Mucosa of rectum (tissue), 2 donors: Measurements from ENCODE around the gene TRA2B.
"Not testable (repeated sequence)": the region's sequence is repeated elsewhere in the genome, so short reads cannot be mapped to it uniquely, and the experiment has no call there.

Experiments
- H3K27ac ChIP-seq, 2 donors: one replicate each; pipeline ENCODE4 v1.7.0; 2013; ENCODE audit warnings: inconsistent platforms in 2 of 2, low read depth in 2 of 2, low read length in 2 of 2
- H3K27me3 ChIP-seq, 2 donors: one replicate each; pipeline ENCODE4 v1.7.0; 2013; ENCODE audit warnings: low read length in 2 of 2; ENCODE audit not compliant: control insufficient read depth in 2 of 2, insufficient read depth in 2 of 2
- H3K36me3 ChIP-seq, 2 donors: one replicate each; pipeline ENCODE4 v1.7.0; 2013; ENCODE audit warnings: low read length in 2 of 2; ENCODE audit not compliant: control insufficient read depth in 2 of 2, insufficient read depth in 2 of 2
- H3K4me1 ChIP-seq, 2 donors: one replicate each; pipeline ENCODE4 v1.7.0; 2013; ENCODE audit warnings: low read length in 2 of 2, mild to moderate bottlenecking in 1 of 2; ENCODE audit not compliant: control insufficient read depth in 2 of 2, insufficient read depth in 2 of 2
- H3K4me3 ChIP-seq, 2 donors: one replicate each; pipeline ENCODE4 v1.7.0; 2013; ENCODE audit warnings: low read length in 2 of 2
- H3K9ac ChIP-seq, 2 donors: one replicate each; pipeline ENCODE4 v1.7.0; 2013; ENCODE audit warnings: low read length in 2 of 2, low read depth in 1 of 2, mild to moderate bottlenecking in 1 of 2
- H3K9me3 ChIP-seq, 2 donors: one replicate each; pipeline ENCODE4 v1.7.0; 2013; ENCODE audit warnings: low read length in 2 of 2; ENCODE audit not compliant: control insufficient read depth in 2 of 2
- donor health status: healthy.
- donor health status: Normal muscosa, but diverticular disease.

The TRA2B gene

DNA sequence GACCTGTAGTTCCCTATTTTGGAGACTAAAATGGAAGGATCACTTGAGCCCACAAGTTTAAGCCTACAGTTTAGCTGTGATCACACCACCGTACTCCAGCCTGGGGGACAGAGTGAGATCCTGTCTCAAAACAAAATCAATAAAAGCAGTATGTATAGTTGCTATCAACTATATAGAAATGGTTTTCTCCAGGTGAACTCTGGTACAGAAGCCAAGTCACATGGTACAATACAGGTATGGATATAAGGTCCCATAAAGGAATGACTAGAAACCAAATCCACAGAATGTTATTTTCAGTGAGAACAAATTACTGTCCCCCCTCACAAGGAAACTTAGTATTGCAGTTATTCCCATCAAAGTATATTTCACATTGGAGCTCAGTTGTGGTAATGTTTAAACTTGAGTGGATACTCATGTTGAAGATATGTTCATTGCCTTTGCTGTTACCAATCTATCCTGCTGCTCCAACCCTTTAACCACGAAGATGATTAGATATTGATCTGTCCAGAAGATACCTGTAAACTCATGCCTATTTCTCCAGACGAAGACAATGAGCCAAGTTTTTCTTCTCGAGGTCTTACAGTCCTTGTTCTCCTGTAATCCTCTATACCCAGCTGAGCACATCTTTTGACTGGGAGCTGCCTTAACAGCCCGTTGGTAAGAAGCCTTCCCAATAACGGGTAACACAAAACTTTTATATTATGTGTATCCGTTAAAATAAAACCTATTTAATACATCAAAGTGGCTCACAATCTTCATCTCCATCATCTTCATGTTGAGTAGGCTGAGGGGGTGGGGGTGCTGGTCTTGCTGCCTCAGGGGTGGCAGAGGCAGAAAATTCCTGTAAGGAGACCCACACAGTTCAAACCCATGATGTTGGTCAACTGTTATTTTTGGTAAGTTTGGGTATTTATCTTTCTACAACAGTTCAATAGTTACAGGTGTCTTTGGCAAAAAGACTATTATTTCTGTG lies 24.6 kb downstream of the TRA2B start:
- Histone ChIP-seq H3K4me1 (no peaks in the 10 kb centered on the region), H3K36me3 (peaks cover 34 to 35% of the 10 kb centered on the region in 2 donors), H3K9ac (no peak overlapping the region), H3K4me3 (no peak overlapping the region), H3K9me3 (no peaks in the 10 kb centered on the region), H3K27me3 (no peaks in the 10 kb centered on the region), H3K27ac (no peak overlapping the region)

DNA sequence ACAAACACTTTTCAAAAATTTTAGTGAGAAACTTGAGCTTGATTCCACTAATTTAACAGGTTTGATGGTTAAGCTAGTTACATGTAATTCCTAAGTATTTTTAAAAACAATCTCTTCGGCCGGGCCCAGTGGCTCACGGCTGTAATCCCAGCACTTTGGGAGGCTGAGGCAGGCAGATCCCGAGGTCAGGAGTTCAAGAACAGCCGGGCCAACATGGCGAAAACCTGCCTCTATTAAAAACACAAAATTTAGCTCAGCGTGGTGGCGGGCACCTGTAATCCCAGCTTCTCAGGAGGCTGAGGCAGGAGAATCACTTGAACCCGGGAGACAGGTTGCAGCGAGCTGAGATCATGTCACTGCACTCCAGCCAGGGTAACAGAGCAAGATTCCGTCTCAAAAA lies 25.3 kb downstream of the TRA2B start:
- Histone ChIP-seq H3K27me3 (no peaks in the 10 kb centered on the region), H3K4me1 (no peaks in the 10 kb centered on the region), H3K9ac (no peak overlapping the region), H3K36me3 (peaks cover 27 to 29% of the 10 kb centered on the region in 2 donors), H3K4me3 (no peak overlapping the region), H3K27ac (no peak overlapping the region), H3K9me3 (no peaks in the 10 kb centered on the region)

DNA sequence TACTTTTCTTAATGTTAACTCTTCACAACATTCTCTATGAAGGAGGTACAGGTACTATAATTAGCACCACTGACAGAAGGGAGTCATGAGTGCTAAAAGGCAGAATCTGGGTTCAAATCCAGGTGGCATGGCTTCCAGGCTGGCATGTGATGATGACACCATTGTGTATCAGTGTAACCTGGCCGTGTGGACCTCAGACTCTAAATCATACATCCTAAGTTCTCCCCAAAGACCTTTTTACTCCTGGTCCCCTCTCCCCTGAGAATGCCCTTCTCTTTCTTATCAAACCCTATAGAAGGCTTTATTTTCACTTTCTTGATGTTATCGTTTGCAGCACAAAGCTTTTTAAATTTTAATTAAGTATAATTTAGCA lies 26.8 kb downstream of the TRA2B start:
- peaks cover 13 to 14% of the 10 kb centered on the region in 2 donors for H3K36me3 ChIP-seq
- H3K4me1 ChIP-seq, H3K9ac ChIP-seq, H3K4me3 ChIP-seq, H3K27ac ChIP-seq, H3K9me3 ChIP-seq, H3K27me3 ChIP-seq: not testable (repeated sequence)

DNA sequence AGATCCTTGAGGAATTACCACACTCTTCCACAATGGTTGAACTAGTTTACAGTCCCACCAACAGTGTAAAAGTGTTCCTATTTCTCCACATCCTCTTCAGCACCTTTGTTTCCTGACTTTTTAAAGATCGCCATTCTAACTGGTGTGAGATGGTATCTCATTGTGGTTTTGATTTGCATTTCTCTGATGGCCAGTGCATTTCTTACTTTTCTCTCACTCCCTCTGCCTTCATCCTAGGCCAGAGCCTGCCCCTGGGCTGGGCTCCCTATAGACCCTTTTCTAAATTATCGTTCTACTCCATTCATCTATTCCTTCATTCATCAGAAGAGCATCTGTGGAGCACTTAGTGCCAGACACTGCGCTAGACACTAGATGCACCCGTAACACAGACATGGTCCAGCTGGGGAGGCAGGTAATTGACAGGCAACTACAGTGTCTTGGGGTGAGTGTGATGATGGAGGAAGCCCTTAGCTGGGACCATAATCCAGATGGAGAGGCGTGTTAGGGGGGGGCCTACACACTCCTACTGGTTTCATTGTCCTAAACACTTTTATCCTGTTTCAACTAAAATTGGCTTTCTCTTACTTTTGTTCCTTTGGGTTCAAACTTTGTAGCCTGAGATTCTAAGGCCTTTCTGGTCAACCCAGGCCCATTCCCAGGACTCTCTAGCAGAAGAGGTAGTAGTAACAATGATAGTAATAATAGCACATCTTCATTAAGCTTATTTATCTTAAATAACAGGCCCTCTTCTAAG lies 27.3 kb downstream of the TRA2B start:
- H3K9ac ChIP-seq, H3K36me3 ChIP-seq, H3K4me3 ChIP-seq, H3K4me1 ChIP-seq, H3K27ac ChIP-seq, H3K27me3 ChIP-seq, H3K9me3 ChIP-seq: not testable (repeated sequence)

DNA sequence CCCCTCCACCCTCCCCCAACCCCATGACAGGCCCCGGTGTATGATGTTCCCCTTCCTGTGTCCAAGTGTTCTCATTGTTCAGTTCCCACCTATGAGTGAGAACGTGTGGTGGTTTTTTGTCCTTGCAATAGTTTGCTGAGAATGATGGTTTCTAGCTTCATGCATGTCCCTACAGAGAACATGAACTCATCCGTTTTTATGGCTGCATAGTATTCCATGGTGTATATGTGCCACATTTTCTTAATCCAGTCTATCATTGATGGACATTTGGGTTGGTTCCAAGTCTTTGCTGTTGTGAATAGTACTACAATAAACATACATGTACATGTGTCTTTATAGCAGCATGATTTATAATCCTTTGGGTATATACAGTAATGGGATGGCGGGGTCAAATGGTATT lies 27.9 kb downstream of the TRA2B start:
- not testable (repeated sequence) for H3K4me3 ChIP-seq, H3K9ac ChIP-seq, H3K9me3 ChIP-seq, H3K4me1 ChIP-seq, H3K36me3 ChIP-seq, H3K27me3 ChIP-seq, H3K27ac ChIP-seq

DNA sequence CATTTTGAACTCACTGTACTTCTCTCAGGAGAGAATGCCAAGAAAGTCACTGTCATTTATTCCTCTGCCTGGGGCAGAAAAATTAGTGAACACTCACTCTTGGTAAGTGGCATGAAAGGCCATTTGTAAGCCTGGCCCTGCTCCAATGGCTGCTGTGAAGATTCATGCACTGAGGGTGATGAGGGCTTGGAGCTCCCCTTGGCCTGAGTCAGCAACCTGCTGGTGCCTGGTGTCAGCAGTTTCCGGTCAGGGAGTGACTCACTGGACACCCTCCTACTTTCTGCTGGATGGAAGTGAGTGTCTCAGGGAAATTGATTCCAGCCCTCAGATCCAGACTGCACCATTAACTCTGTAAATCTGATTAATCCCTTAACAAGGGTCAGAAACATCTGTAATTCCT lies 37.6 kb downstream of the TRA2B start:
- Histone ChIP-seq H3K9ac (no peak overlapping the region), H3K4me1 (no peaks in the 10 kb centered on the region), H3K4me3 (no peak overlapping the region), H3K27ac (no peak overlapping the region), H3K27me3 (no peaks in the 10 kb centered on the region), H3K36me3 (no peaks in the 10 kb centered on the region), H3K9me3 (no peaks in the 10 kb centered on the region)

DNA sequence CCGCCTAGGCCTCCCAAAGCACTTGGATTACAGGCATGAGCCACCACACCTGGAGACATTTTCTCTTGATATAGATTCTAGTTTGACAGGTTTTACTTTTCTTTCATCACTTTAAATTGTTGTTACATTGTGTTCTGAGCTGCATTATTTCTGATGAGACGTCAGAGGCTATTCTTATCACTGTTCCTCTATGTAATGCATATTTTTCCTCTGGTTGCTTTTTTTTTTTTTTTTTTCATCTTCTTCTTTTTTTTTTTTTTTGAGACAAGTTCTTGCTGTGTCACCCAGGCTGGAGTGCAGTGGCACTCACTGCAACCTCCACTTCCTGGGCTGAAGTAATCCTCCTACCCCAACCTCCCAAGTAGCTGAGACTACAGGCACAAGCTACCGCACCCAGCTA lies 41.2 kb downstream of the TRA2B start:
- Histone ChIP-seq H3K4me3 (no peak overlapping the region), H3K36me3 (no peaks in the 10 kb centered on the region), H3K9ac (no peak overlapping the region), H3K9me3 (no peaks in the 10 kb centered on the region), H3K27ac (no peak overlapping the region), H3K27me3 (no peaks in the 10 kb centered on the region), H3K4me1 (no peaks in the 10 kb centered on the region)

DNA sequence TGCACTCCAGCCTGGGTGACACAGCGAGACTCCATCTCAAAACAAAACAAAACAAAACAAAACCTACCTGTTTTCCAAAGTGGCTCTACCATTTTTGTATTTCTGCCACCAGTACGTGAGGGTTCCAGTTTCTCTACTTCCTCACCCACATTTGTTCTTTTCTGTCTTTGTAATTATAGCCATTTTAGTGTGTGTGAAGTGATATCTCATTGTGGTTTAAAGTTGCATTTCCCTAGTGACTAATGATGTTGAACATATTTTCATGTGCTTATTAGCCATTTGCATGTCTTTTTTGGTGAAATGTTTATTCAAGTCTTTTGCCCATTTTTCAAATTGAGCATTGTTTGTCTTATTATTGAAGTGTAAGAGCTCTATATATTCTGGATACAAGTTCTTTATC lies 50.7 kb downstream of the TRA2B start:
- H3K4me1 ChIP-seq = no peaks in the 10 kb centered on the region
- H3K27me3 ChIP-seq = no peaks in the 10 kb centered on the region
- H3K9me3 ChIP-seq = no peaks in the 10 kb centered on the region
- no peaks in the 10 kb centered on the region for H3K36me3 ChIP-seq
- H3K4me3 ChIP-seq = no peak overlapping the region
- H3K27ac ChIP-seq = no peak overlapping the region
- H3K9ac ChIP-seq = no peak overlapping the region

DNA sequence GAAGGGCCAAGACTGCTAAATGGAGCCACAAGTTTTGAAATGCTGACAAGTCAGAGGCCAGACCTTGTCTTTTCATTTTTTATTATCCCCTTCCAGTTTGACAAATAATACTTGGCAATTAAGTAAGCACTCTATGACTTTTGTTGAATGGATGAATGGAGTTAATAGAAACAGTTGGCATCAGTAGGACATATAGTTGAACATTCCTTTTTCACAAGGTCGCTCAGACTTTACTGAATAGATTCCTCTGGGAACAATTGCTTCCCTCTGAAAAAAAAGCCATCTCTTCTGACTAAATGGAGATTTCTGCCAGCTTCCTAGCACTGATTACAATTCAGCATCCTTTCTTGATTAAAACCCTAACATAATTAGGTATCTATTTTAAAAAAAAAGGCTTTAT lies 53.2 kb downstream of the TRA2B start:
- Histone ChIP-seq H3K9ac (no peak overlapping the region), H3K27me3 (no peaks in the 10 kb centered on the region), H3K9me3 (no peaks in the 10 kb centered on the region), H3K27ac (no peak overlapping the region), H3K36me3 (no peaks in the 10 kb centered on the region), H3K4me3 (no peak overlapping the region), H3K4me1 (no peaks in the 10 kb centered on the region)

DNA sequence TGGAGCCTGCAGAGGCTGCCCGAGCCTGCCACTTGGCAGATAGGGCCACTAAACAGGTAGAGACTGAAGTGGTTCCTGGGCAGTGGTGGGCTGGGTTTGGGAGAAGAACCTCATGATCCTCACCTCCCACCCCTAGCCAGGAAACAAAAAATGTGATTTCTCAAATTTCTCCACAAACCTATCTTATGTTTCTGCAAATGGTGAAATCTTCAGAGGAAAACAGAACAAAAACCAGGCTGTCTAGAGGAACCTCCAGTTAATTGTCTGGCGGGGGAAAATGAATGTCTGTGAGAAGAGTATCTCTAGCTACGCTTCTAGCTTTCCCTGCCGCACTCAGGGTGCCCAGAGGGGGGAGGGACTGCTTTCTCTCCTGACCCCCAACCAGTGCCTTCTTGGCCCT lies 55.9 kb downstream of the TRA2B start:
- H3K4me1 ChIP-seq = no peaks in the 10 kb centered on the region

More for the DNA sequence above, 55.9 kb downstream of the TRA2B start:
- H3K27ac ChIP-seq = no peak overlapping the region
- no peak overlapping the region for H3K9ac ChIP-seq
- no peaks in the 10 kb centered on the region for H3K36me3 ChIP-seq
- no peaks in the 10 kb centered on the region for H3K9me3 ChIP-seq
- no peaks in the 10 kb centered on the region for H3K27me3 ChIP-seq
- H3K4me3 ChIP-seq = no peak overlapping the region
